SU-DHL-6 (cell line): ENCODE measurements around the gene SPEN.

Experiments
- EZH2phosphoT487 ChIP-seq: fragments of 200-600 bp; sonication (generic), shearing (Covaris generic); conservative IDR thresholded peaks from 2 replicates; pipeline ENCODE4 v1.6.1; 2018; ENCODE audit warnings: mild to moderate bottlenecking, antibody characterized with exemption, low read length, moderate library complexity, mixed read lengths
- TF ChIP-seq, protein P1 (sequence below): fragments of 200-600 bp; sonication (generic); IDR thresholded peaks from one replicate; pipeline ENCODE4 v1.5.1; 2017; ENCODE audit warnings: antibody characterized with exemption, mild to moderate bottlenecking, low read length, moderate library complexity; ENCODE audit not compliant: insufficient read depth, poor library complexity, severe bottlenecking

DNA sequence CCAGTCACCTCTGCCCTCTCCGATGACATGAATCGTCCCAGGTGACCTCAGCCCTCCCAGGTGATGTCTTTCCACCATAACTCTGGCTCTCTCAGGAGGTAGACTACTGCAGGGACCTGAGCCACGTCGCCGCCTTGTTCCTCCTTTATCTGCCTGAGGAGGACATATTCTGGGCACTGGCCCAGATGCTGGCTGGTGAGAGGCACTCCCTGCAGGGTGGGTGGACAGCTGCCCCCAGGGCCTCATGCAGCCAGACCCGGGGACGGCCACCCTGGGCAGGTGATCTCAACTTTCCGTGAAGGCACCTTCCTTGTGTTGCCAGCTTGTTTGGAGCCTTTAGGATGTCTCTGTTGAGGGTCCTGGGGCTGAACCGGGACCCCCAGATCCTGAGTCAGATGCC is 142.3 kb downstream of the SPEN start:
- TF ChIP-seq, protein P1, sequence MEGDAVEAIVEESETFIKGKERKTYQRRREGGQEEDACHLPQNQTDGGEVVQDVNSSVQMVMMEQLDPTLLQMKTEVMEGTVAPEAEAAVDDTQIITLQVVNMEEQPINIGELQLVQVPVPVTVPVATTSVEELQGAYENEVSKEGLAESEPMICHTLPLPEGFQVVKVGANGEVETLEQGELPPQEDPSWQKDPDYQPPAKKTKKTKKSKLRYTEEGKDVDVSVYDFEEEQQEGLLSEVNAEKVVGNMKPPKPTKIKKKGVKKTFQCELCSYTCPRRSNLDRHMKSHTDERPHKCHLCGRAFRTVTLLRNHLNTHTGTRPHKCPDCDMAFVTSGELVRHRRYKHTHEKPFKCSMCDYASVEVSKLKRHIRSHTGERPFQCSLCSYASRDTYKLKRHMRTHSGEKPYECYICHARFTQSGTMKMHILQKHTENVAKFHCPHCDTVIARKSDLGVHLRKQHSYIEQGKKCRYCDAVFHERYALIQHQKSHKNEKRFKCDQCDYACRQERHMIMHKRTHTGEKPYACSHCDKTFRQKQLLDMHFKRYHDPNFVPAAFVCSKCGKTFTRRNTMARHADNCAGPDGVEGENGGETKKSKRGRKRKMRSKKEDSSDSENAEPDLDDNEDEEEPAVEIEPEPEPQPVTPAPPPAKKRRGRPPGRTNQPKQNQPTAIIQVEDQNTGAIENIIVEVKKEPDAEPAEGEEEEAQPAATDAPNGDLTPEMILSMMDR, result no peak
- TF ChIP-seq EZH2phosphoT487, result no peak
